Measurements from ENCODE around the gene NDUFAF4.
"Not testable (repeated sequence)": the region's sequence is repeated elsewhere in the genome, so short reads cannot be mapped to it uniquely, and the experiment has no call there.

The NDUFAF4 gene

DNA sequence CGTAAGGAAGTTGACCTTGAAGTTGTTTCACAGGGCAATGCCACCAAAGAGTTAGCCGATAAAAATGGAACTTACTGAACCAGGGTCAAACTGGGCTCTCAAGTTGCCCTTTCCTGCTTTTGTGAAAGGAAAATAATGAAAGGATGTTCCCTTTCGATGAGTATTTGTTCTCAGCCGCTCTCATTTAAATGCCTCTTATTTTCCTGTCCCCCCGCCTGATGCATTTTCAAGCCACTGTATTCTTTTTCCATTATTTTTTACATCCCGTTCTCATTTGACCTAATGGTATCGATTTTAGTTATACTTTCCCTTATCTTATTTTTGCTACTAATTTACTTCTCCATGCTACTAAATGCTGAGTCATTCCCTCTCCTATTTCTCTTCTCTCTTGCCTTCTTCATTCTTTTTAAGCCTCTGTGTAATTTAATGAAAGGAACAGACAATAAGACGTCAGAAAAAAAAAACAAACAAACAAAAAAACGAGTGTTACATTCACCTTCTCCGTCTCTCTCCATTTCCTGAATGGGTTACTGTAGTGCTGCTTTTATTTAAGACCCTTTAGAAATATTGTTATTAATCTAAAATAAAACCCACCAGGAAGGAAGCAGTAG, 655 bp upstream of the NDUFAF4 start:
- H3K27ac ChIP-seq (ENCODE audit: low read depth, low read length): peak overlapping the region; percentile 87

DNA sequence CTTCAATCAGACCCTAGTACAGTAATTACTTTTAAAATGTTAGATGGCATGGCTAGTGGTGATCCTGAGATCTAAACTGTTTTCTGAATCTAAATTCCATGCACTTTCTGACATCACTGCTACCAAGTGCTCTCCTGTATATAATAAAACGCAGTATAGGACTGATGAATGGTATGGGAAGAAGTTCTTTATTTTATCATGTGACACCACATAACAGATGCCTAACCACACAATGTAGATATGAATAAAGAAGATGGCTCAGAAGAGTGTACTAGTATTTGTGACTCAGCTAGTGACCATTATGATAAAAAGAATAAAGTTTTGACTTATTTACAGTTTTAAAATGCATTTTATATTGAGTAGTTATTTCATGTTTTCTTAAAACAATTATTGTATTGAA, 8.5 kb downstream of the NDUFAF4 start:
- Histone ChIP-seq H3K27ac (ENCODE audit: low read depth, low read length) (no peak overlapping the region), H3K23ac (ENCODE audit: low read length) (no peak overlapping the region), H3K4ac (ENCODE audit: low read depth, low read length) (no peak overlapping the region), H2BK120ac (ENCODE audit: low read depth, low read length) (no peak overlapping the region), H3K79me1 (ENCODE audit: low read length) (peaks cover 5% of the 10 kb centered on the region), H2BK5ac (ENCODE audit: low read length) (no peak overlapping the region), H4K5ac (ENCODE audit: low read length) (no peak overlapping the region), H2AK5ac (ENCODE audit: low read length) (no peak overlapping the region), H2BK15ac (replicated peaks; ENCODE audit: low read depth) (no peak overlapping the region), H3K56ac (ENCODE audit: low read length) (no peak overlapping the region), H3K9ac (ENCODE audit: low read length) (no peak overlapping the region), H3K36me3 (ENCODE audit: control insufficient read depth, insufficient read depth, low read length) (no peaks in the 10 kb centered on the region), H3K4me1 (ENCODE audit: control insufficient read depth, low read depth, low read length) (no peaks in the 10 kb centered on the region), H3K4me3 (ENCODE audit: low read length) (no peak overlapping the region), H3K27me3 (ENCODE audit: insufficient read depth, low read length, poor library complexity) (no peaks in the 10 kb centered on the region), H3K79me2 (ENCODE audit: control insufficient read depth, insufficient read depth, low read length) (peaks cover 4% of the 10 kb centered on the region), H3K18ac (ENCODE audit: low read length) (no peak overlapping the region), H3K4me2 (ENCODE audit: low read length) (no peak overlapping the region), H4K8ac (ENCODE audit: low read depth, low read length) (no peak overlapping the region)
- WGBS (ENCODE audit: extremely low coverage, insufficient coverage, low lambda C conversion rate): no CpG with 5 or more reads among the region's 1 CpG
- no peak for DNase-seq

More for the DNA sequence above, 655 bp upstream of the NDUFAF4 start:
- Histone ChIP-seq H3K79me2 (ENCODE audit: control insufficient read depth, insufficient read depth, low read length) (peaks cover 18% of the 10 kb centered on the region), H3K23ac (ENCODE audit: low read length) (peak overlapping the region; percentile 60), H3K4me1 (ENCODE audit: control insufficient read depth, low read depth, low read length) (no peaks in the 10 kb centered on the region), H4K8ac (ENCODE audit: low read depth, low read length) (no peak overlapping the region), H2BK120ac (ENCODE audit: low read depth, low read length) (no peak overlapping the region), H3K4me3 (ENCODE audit: low read length) (peak overlapping the region; percentile 81), H3K4ac (ENCODE audit: low read depth, low read length) (peak overlapping the region; percentile 71), H2AK5ac (ENCODE audit: low read length) (no peak overlapping the region), H3K4me2 (ENCODE audit: low read length) (peak overlapping the region; percentile 90), H3K27me3 (ENCODE audit: insufficient read depth, low read length, poor library complexity) (no peaks in the 10 kb centered on the region), H3K56ac (ENCODE audit: low read length) (peak overlapping the region; percentile 94), H2BK5ac (ENCODE audit: low read length) (peak overlapping the region; percentile 32), H3K36me3 (ENCODE audit: control insufficient read depth, insufficient read depth, low read length) (no peaks in the 10 kb centered on the region), H3K18ac (ENCODE audit: low read length) (peak overlapping the region; percentile 97), H2BK15ac (replicated peaks; ENCODE audit: low read depth) (no peak overlapping the region), H4K5ac (ENCODE audit: low read length) (peak overlapping the region; percentile 30), H3K9ac (ENCODE audit: low read length) (peak overlapping the region; percentile 94), H3K79me1 (ENCODE audit: low read length) (peaks cover 5% of the 10 kb centered on the region)
- DNase-seq: peak; percentile 37
- WGBS (ENCODE audit: extremely low coverage, insufficient coverage, low lambda C conversion rate): no CpG with 5 or more reads among the region's 10 CpGs

DNA sequence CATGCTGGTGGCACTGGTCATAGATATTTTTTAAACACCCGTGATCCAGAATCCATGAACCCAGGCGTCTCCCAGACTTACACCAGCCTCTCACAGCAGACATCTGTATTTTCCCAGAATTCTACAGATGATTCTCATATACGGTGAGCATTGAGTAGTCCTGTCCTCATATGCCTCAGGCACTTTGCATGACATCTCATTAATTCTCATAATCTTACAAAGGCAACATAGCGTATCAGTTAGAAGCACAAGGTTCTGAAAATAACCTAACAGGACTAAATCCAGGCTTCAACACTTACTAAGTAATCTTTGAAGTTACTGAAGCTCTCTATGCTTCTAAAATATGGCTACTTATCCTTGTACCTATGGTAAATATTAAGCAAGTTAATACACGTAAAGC, 8.9 kb downstream of the NDUFAF4 start:
- no peak overlapping the region for H2BK15ac ChIP-seq (replicated peaks; ENCODE audit: low read depth)
- H3K18ac ChIP-seq (ENCODE audit: low read length): no peak overlapping the region
- peaks cover 3% of the 10 kb centered on the region for H3K79me1 ChIP-seq (ENCODE audit: low read length)
- no peak overlapping the region for H4K5ac ChIP-seq (ENCODE audit: low read length)
- H3K23ac ChIP-seq (ENCODE audit: low read length): no peak overlapping the region
- H2BK5ac ChIP-seq (ENCODE audit: low read length): no peak overlapping the region
- no peak overlapping the region for H2AK5ac ChIP-seq (ENCODE audit: low read length)
- no peak overlapping the region for H3K56ac ChIP-seq (ENCODE audit: low read length)
- H3K4me3 ChIP-seq (ENCODE audit: low read length): no peak overlapping the region
- no peaks in the 10 kb centered on the region for H3K4me1 ChIP-seq (ENCODE audit: control insufficient read depth, low read depth, low read length)
- no peak overlapping the region for H3K4me2 ChIP-seq (ENCODE audit: low read length)
- WGBS (ENCODE audit: extremely low coverage, insufficient coverage, low lambda C conversion rate): no CpG with 5 or more reads among the region's 5 CpGs
- no peaks in the 10 kb centered on the region for H3K27me3 ChIP-seq (ENCODE audit: insufficient read depth, low read length, poor library complexity)
- no peaks in the 10 kb centered on the region for H3K36me3 ChIP-seq (ENCODE audit: control insufficient read depth, insufficient read depth, low read length)
- DNase-seq: no peak
- no peak overlapping the region for H4K8ac ChIP-seq (ENCODE audit: low read depth, low read length)
- H2BK120ac ChIP-seq (ENCODE audit: low read depth, low read length): no peak overlapping the region
- no peak overlapping the region for H3K27ac ChIP-seq (ENCODE audit: low read depth, low read length)
- no peak overlapping the region for H3K4ac ChIP-seq (ENCODE audit: low read depth, low read length)
- H3K79me2 ChIP-seq (ENCODE audit: control insufficient read depth, insufficient read depth, low read length): peaks cover 1% of the 10 kb centered on the region
- H3K9ac ChIP-seq (ENCODE audit: low read length): no peak overlapping the region

DNA sequence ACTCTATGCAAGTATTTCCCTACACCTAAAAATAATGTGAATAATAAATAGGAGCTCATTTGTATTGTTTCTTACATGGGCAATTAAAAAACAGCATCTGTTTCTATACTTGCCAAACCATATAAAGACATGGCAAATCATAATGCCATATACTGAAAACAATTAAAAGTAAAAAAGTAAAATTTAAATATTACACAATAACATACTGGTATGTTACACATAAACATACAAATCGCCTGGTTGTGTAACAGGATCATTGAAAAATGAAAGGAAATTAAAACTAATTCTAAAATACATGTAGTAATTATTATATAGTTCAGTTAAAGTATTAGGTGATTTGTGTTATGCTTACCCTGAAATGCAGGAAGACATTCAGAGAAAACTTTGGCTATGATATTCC, 11.2 kb downstream of the NDUFAF4 start:
- Histone ChIP-seq H3K18ac (ENCODE audit: low read length) (no peak overlapping the region), H3K27ac (ENCODE audit: low read depth, low read length) (no peak overlapping the region), H4K8ac (ENCODE audit: low read depth, low read length) (no peak overlapping the region), H2BK120ac (ENCODE audit: low read depth, low read length) (no peak overlapping the region), H2AK5ac (ENCODE audit: low read length) (no peak overlapping the region), H3K4me1 (ENCODE audit: control insufficient read depth, low read depth, low read length) (no peaks in the 10 kb centered on the region), H3K27me3 (ENCODE audit: insufficient read depth, low read length, poor library complexity) (no peaks in the 10 kb centered on the region), H3K79me2 (ENCODE audit: control insufficient read depth, insufficient read depth, low read length) (no peaks in the 10 kb centered on the region), H4K5ac (ENCODE audit: low read length) (no peak overlapping the region), H3K4me2 (ENCODE audit: low read length) (no peak overlapping the region), H3K4ac (ENCODE audit: low read depth, low read length) (no peak overlapping the region), H3K79me1 (ENCODE audit: low read length) (no peaks in the 10 kb centered on the region), H2BK5ac (ENCODE audit: low read length) (no peak overlapping the region), H3K9ac (ENCODE audit: low read length) (no peak overlapping the region), H3K56ac (ENCODE audit: low read length) (no peak overlapping the region), H3K36me3 (ENCODE audit: control insufficient read depth, insufficient read depth, low read length) (no peaks in the 10 kb centered on the region), H3K4me3 (ENCODE audit: low read length) (no peak overlapping the region), H2BK15ac (replicated peaks; ENCODE audit: low read depth) (no peak overlapping the region), H3K23ac (ENCODE audit: low read length) (no peak overlapping the region)
- DNase-seq: no peak
- no CpG with 5 or more reads among the region's 1 CpG for WGBS (ENCODE audit: extremely low coverage, insufficient coverage, low lambda C conversion rate)

DNA sequence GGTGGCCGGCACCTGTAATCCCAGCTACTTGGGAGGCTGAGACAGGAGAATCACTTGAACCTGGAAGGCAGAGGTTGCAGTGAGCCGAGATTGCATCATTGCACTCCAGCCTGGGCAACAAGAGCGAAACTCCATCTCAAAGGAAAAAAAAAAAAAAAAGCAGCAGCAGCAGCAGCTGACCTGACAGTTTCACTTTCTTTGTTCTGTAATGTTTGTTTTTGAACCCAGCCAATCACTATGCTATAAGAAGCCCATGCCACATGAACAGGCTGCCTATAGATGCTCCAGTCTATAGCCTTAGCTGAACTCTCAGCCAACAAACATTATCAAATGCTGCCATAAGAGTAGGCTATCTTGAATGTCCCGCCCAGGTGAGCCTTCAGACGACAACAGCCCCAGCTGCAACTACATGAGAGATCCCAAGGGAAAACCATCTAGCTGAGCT, 12.5 kb downstream of the NDUFAF4 start:
- H3K18ac ChIP-seq (ENCODE audit: low read length); H2BK120ac ChIP-seq (ENCODE audit: low read depth, low read length); H3K23ac ChIP-seq (ENCODE audit: low read length); H4K8ac ChIP-seq (ENCODE audit: low read depth, low read length); H2AK5ac ChIP-seq (ENCODE audit: low read length); H3K4me3 ChIP-seq (ENCODE audit: low read length); H3K27me3 ChIP-seq (ENCODE audit: insufficient read depth, low read length, poor library complexity); H3K4me1 ChIP-seq (ENCODE audit: control insufficient read depth, low read depth, low read length); H3K79me1 ChIP-seq (ENCODE audit: low read length); H3K79me2 ChIP-seq (ENCODE audit: control insufficient read depth, insufficient read depth, low read length); H3K4me2 ChIP-seq (ENCODE audit: low read length); H3K27ac ChIP-seq (ENCODE audit: low read depth, low read length); H2BK15ac ChIP-seq (replicated peaks; ENCODE audit: low read depth); H4K5ac ChIP-seq (ENCODE audit: low read length); H3K56ac ChIP-seq (ENCODE audit: low read length); H3K36me3 ChIP-seq (ENCODE audit: control insufficient read depth, insufficient read depth, low read length); H2BK5ac ChIP-seq (ENCODE audit: low read length); H3K4ac ChIP-seq (ENCODE audit: low read depth, low read length); H3K9ac ChIP-seq (ENCODE audit: low read length): not testable (repeated sequence)
- peak; percentile 4 for DNase-seq
- WGBS (ENCODE audit: extremely low coverage, insufficient coverage, low lambda C conversion rate): no CpG with 5 or more reads among the region's 5 CpGs

DNA sequence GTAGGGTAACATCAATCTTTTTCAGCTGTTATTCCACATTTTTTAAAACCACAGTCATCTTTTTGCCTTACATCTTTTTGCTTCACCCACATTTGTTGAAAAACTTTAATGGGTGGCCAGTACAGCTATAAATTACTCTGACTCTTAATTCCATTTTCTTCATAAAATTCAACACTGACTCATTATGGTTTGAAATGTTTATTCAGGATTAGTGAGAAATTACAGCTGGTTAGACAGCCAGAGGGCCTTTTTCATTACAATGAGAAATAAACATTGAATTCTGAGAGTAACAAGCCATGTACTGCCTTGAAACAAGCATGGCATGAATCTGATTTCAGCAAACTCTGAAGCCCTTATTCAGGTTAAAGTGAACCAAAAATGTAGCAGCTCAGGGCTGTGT, 19.5 kb downstream of the NDUFAF4 start:
- H4K8ac ChIP-seq (ENCODE audit: low read depth, low read length): no peak overlapping the region
- H3K18ac ChIP-seq (ENCODE audit: low read length): no peak overlapping the region
- no peaks in the 10 kb centered on the region for H3K79me1 ChIP-seq (ENCODE audit: low read length)
- no peak overlapping the region for H3K4ac ChIP-seq (ENCODE audit: low read depth, low read length)
- H3K4me2 ChIP-seq (ENCODE audit: low read length): no peak overlapping the region
- no peaks in the 10 kb centered on the region for H3K36me3 ChIP-seq (ENCODE audit: control insufficient read depth, insufficient read depth, low read length)
- no peak overlapping the region for H3K23ac ChIP-seq (ENCODE audit: low read length)
- no peaks in the 10 kb centered on the region for H3K27me3 ChIP-seq (ENCODE audit: insufficient read depth, low read length, poor library complexity)
- H4K5ac ChIP-seq (ENCODE audit: low read length): no peak overlapping the region
- no peak overlapping the region for H2BK15ac ChIP-seq (replicated peaks; ENCODE audit: low read depth)
- no peak overlapping the region for H2AK5ac ChIP-seq (ENCODE audit: low read length)
- no peaks in the 10 kb centered on the region for H3K4me1 ChIP-seq (ENCODE audit: control insufficient read depth, low read depth, low read length)
- no peak overlapping the region for H3K56ac ChIP-seq (ENCODE audit: low read length)
- no peak overlapping the region for H3K4me3 ChIP-seq (ENCODE audit: low read length)
- H3K27ac ChIP-seq (ENCODE audit: low read depth, low read length): no peak overlapping the region
- no peak for DNase-seq
- H2BK120ac ChIP-seq (ENCODE audit: low read depth, low read length): no peak overlapping the region
- no peak overlapping the region for H2BK5ac ChIP-seq (ENCODE audit: low read length)
- H3K9ac ChIP-seq (ENCODE audit: low read length): no peak overlapping the region
- H3K79me2 ChIP-seq (ENCODE audit: control insufficient read depth, insufficient read depth, low read length): no peaks in the 10 kb centered on the region

All from mesendoderm (in vitro differentiated cells).